Ramos (cell line): Measurements from ENCODE around the gene PTGIS.

Source experiments
- in situ Hi-C: fragments of 300-500 bp; cut with MboI; formaldehyde crosslinking; loops from one replicate; pipeline ENCODE4 v1.14.3; 2022; ENCODE audit warnings: low sequenced_read_pairs; ENCODE audit not compliant: unreplicated experiment

PTGIS gene

DNA sequence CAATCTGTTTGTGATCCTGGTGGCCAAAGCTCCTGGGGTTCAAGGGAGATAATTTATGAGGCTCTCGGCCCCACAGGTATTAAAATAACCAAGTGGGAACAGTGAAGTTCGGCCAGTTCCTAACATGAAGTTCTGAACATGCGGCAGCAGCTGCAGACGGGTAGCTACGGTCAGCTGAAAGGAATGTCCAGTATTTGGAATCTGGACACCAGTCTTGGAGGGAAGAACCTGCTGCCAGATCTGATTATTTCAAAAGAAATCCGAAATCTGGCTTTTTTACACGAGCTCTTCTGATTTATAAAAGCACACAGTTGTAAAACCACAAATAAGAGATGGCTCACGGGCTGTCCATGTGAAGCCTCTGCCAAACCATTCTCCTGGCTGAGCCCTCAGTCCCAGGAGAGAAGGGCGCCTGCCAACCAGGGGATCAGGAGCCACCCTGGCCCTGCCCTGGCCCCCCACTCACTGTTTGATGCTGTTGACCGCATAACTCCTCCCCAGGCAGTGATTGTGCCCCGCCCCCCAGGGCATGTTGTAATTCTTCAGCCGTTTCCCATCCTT lies 57.3 kb downstream of the PTGIS start:
- in situ Hi-C loops, result loop anchor here (25.0 kb wide), 1 partner anchor 173 kb away; no protein-coding TSS in a partner anchor

DNA sequence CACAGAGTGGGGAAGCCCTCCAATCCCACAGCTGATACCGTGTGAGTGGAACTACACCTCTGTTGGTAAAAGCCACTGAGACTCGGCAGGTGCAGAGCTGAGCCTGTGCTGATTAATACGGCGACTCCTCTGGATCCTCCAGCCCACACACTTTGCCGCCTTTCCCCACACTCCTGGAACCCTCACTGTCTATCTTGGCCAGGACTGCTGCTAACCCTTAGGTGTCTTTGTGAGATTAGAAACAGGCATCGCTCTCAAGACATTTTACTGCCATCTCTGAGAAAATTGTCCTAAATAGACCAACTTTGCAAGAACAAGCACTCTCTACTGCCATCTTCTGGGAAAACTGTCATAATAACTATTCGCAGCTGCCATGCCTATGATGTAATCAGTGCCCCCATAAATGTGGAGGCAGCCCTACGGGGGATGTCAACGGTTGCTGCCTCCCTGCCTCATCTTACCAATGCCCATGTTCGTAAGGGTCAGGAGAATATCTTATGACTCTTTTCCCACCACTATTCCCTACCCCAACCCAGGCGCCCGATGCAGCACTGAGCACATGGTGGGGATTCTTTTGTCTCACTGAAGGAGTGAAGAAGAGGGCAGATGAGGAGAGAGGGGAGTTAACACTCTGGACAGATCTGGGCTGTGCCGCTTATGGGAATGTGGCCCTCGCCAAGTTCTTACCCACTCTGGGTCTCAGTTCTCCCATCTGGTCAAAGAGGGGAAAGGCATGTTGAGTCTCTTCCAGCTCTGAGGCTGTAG lies 59.3 kb downstream of the PTGIS start:
- in situ Hi-C loops, result loop anchor here (25.0 kb wide), 1 partner anchor 171 kb away; no protein-coding TSS in a partner anchor

DNA sequence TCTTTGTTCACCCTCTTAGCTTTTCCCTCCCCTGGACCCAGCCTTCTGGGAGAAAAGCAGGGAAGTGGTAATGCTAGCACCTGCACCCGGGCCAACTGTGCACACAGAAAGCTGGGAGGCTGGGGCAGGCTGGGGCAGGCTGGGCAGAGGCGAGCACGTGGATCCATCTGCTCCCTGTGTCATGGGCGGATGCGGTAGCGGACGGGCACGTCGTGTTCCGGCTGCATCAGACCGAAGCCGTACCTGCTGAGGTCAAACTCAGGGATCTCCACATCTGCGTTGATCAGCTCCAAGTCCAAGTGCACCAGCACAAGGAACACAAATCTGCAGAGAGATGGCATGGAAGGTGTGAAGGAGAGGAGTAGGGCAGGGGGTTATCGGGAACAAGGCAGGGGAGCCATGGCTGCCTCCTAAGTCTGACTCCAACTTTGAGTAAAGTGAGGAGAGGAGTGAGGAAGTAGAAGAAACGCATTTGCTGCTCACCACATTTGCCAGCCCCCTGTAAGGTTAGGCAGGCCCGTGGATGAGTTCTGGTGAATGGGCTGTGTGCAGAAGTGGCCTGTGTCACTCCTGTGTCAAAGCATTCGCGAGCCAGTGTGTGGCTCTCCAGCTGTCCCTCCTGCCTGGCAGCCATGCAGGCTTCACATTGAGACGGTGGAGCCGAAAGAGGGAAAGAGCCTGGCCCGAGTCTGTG lies 60.0 kb downstream of the PTGIS start:
- in situ Hi-C loops, result loop anchor here (25.0 kb wide), 1 partner anchor 171 kb away; no protein-coding TSS in a partner anchor

DNA sequence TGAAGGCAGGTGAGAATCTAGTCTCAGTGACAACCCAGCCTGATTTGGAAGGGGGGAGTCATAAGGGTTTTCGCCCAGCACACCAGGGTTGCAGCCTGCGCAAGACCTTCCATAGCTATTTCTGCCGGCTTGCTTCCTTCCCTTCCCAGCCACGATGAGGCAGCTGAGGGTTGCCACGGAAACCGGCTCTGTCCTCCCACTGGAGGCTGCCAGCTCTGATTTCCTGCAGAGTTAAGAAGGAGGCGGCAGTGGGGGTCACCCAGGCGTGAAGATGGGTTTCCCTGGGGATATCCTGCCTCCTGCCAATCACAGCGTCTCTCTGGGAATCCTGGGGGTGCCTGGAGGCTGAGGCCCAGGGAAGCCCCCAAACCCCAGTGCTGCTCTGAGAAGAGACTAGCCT lies 62.4 kb downstream of the PTGIS start:
- in situ Hi-C loops, result loop anchor here (25.0 kb wide), 1 partner anchor 168 kb away; no protein-coding TSS in a partner anchor

DNA sequence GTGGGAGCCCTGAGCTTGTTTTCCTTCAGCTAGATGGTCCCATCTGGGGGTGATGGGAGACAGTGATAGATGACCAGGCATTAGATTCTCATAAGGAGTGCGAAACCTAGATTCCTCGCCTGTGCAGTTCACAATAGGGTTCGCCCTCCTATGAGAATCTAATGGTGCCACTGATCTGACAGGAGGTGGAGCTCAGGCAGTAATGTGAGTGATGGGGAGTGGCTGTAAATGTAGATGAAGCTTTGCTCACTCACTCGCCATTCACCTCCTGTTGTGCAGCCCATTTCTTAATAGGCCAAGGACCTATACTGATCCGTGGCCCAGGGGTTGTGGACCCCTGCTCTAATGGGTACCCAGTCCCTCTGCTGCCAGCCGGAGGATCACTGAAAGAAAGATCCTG lies 64.8 kb downstream of the PTGIS start:
- in situ Hi-C loops, result loop anchor here (25.0 kb wide), 1 partner anchor 166 kb away; no protein-coding TSS in a partner anchor

DNA sequence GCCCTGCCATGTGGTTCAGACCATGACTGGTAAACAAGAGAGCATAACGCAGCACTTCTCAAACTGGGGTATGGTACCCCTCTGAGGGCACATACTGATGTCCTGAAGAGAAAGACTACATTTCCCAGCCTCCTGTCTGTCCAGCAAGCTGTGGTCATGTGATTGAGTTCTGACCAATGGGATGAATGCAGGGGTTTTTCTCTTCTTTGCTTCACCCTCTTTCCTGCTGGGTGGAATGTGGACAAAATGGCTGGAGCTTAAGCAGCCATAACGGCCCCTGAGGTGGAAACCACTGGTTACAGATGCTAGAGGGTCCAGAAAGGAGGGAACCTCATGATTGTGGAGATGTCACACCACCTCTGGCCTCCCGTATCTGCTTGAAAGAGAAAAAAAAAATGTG lies 66.0 kb downstream of the PTGIS start:
- in situ Hi-C loops, result loop anchor here (25.0 kb wide), 1 partner anchor 165 kb away; no protein-coding TSS in a partner anchor

DNA sequence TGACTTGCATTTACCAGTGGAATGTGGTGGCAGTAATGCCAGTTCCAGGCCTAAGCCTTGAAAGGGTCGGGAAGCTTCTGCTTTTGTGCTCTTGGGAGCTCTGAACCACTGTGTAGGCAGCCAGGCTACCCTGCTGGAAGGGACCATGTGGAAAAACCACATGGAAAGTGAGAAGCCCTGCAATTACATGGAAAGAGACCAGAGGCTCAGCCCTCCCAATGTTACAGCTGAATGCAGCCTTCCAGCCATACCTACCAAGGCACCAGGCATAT lies 70.6 kb downstream of the PTGIS start:
- in situ Hi-C loops, result no loop called here

DNA sequence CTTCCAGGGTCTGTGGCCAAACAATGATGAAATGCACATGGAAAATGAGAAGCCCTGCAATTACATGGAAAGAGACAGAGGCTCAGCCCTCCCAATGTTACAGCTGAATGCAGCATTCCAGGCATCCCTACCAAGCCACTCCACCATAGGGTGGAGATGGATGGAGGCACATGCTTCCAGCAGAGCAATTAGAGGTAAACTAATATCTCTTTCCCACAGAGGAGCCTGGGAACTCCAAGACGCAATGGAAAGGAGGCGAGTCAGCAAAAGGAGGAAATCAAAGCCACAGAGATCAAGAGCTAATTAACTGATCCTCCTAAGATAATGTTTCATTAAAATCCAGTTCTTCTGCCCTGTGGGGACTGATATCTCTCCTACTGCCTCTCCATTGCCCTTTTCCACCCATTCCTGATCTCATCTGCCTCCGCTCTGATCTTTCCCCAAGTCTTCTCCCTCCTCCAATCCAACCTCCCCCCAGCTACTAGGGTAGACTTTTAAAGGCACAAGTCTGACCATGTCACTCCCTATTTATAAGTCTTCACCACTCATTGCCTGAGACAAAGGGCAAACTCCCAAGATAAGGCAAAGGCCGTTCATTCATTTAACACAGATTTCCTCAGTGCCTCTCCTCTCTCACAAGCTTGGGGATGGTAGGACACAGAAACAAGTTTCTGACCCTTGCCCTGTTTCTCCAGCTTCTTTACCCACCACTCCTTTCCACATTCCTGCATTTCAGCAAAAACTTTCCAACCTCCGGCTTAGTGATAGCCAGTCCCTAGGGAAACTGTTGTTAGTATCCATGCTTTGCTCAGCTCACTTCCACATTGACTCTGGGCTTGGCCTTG lies 71.2 kb downstream of the PTGIS start:
- in situ Hi-C loops, result no loop called here

DNA sequence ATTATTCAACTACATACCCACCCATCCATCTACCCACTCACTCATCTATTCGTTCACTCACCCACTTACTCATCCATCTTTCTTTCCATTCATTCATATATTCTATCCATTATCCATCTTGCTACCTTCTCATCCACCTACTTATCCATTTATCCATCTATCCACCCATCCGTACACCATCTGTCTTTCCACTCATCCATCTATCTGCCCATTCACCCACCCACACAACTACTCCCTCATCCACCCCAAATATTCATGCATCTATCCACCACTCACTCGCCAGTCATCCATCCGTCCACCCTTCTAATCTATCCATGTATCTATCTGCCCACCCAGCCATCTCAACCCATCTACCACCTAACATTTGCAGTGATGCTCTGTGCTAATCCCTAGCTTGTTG lies 71.9 kb downstream of the PTGIS start:
- in situ Hi-C loops, result no loop called here

DNA sequence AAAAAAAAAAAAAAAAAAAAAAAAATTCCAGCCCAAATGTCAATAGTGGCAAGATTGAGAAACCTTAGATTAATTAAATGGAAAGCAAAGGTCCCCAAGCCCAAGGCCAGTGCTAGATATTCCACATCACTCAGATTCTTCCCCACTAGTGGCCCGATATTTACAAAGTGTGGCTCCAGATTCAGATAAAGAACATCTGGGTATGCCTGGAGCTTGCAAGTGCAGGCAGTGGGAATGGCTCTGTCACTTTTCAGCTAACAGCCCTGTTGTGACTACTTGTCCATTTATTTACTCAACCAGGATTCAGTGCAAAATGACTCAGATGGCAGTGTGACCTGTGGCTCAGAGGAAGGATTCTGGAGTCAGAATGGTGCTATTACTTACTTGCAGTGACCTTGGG lies 77.2 kb downstream of the PTGIS start:
- in situ Hi-C loops, result no loop called here

DNA sequence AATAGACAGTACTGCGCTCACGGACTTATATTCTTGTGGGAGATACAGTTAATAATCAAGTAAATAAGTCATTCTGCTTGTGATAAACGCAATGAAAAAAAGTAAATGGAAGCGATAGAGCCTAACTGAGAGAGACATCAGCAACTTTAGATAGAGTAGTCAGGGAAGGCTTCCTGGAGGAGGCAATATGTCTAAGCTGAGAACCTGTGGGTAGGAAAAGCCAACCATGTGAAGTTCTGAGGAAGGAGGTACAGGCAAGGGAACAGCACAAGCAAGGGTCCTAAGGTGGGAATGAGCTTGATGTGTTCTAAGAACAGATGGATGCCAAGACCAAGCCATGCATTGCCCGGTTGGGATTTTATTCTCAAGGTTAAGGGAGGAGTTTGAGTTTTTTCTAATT lies 78.2 kb downstream of the PTGIS start:
- in situ Hi-C loops, result no loop called here

DNA sequence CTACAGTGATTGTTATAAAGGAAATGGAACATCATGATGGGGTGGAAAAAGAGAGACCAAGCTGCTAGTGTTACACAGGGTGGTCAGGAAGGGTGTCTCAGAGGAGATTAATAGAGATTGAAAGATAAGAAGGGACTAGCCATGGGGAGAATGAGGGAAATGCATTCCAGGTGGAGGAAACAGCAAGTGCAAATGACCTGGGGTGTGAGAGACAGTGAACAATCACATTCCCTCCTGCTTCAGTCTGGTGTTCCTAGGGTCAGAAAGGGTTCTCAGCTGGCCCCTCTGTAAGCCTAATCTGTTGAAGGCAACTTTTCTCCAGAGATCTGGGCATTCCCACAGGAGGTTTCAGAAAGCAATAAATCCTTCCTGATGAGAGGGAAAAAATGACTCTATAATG lies 81.9 kb downstream of the PTGIS start:
- in situ Hi-C loops, result no loop called here

DNA sequence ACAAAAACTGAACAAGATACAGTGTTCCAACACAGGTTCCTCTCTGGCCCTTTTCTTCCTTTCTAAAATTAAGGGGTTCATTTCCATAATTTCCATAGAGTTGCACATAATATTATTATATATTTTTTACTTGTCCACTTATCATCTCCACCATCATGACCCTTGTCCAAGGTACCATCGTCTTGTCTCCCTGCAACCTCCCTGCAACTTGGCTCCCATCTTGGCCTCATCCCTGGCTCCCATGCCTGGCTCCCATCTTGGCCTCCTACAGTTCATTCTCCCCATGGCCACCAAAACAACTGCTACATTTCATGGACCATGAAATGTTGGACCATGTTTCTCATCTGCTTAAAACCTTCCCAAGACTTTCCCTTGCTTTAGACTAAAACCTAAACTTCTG lies 82.4 kb downstream of the PTGIS start:
- in situ Hi-C loops, result no loop called here

DNA sequence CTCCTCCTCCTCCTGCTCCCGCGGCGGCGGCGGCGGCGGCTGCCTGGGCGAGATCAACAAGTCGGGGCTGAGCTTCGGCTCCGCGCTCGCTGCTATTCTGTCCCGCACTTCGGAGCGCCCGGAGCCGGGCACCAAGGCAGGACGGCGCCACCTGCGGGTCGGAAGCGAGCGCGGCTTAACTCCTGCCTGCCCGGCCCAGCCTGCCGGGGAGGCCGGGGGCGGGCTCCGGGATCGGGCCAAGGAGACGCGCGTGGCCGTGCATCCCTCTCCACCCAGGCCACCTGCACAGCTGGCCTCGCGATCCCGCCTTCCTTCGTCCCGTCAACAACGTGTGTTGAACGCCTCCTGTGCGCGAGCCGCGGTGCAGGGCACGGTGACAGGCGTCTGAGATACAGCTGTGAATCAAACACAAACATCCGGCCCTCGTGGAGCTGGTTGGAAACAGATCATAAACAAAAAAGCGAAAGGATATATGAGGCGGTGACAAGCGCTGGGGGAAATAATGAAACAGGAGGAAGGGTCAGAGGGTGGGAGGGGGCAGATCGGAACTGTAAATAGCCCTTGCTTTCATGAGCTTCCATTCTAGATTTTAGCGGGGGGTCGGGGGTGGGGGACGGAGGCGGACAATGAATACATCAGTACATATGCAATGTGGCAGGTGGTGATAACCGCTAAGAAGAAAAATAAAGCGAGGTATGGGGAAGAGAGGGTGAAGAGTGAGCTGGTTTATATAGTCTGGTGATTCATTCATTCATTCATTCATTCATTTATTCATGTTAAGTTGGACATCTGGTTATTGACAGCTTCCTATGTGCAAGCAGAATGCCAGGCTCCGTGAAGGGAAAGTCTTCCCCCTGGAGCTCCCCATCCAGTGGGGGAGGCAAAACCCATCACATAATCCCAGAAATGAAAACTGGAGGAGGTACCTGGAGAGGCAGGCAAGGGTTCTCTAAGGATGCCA lies 83.5 kb downstream of the PTGIS start:
- in situ Hi-C loops, result no loop called here

DNA sequence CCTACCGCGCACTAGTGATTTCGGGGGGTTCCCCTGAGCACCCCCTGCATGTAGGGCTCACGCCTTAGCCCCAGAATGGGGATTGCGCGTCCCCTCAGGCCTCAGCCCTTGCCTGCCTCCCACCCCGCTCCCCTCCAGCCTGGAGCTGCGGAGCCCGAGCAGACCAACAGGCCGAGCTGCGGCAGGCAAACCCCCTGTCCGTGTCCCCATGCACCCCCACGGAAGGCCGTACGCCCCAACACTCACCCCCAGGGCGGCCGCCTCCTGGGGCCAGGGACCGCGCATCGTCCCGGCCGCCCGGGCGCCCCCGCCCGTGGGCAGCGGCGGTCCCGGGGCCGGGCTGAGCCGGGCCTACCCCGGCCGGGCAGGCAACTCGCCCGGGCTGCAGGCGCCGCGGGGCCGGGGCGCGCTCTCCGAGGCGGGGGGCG lies 84.2 kb downstream of the PTGIS start:
- in situ Hi-C loops, result no loop called here

DNA sequence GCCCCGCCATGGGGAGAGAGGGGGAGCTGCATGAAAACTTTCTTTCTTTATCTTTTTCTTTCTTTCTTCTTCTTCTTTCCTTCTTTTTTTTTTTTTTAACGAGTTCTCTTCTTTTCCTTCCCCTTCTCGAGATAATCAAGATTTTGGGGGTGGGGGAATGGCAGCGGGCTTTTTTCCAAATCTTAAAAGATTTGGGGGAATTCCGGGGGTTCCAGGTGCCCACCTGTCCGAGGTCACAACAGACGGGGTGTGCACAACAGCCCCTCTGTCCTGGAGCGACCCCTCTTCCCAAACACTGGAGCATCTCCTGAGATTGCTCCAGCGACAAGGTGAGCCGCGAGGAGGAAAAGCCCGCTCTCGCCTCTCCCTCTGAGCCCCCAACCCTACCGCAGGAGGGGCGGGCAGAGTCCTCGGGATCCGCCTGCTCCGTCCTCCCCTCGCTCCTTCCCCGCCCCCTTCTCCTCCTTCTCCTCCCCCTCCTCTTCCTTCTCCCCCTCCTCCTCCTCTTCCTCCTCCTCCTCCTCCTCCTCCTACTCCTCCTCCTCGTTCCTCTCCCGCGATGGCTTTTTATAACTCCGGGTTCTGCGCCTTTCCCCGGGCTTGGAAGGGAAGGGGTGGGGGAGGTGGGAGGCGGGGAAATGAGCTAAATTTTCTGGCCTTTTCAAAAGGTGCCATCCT lies 84.8 kb downstream of the PTGIS start:
- in situ Hi-C loops, result no loop called here

DNA sequence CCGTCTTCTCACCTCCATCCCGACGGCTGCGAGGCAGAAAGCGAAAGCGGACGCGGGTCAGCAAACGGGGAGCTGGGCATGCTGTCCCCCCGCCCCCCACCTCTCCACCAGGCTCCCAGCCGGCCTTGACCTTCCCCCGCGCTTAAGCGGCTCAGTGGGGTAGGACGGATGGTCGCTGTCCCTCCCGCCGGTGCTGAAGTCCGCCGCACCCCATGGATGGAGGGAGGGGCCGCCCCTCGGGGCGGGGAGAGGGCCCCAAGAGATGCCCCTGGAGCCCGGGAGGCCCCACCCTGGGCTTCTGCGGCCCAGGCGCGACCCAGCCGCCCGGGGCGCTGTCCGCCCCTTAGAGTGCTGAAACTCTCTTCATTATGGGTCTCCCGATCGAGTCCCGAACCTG lies 85.3 kb downstream of the PTGIS start, which contains the start of gene KCNB1:
KCNB1 (minus strand) TSS at position 48 of the 397 bp plus-strand sequence. CDS start 188 bp downstream, outside the sequence.
- in situ Hi-C loops, result no loop called here

DNA sequence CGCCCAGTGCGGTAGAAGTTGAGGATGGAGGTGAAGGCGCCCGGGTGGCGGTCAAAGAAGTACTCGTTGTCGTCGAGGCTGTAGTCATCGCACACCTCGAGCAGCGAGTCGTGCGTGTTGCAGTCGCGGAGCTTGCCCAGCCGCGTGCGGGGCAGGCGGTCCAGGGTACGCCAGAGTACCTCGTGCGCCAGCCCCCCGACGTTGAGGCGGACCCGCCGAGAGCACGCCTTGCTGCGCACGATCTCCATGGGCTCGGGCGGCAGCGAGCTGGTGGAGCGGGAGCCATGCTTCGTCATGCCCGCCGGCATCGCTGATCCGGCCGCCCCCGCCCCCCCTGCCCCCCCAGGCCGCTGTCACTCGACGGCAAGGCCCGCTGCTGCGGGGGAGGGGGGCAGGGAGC lies 85.8 kb downstream of the PTGIS start:
- in situ Hi-C loops, result no loop called here

DNA sequence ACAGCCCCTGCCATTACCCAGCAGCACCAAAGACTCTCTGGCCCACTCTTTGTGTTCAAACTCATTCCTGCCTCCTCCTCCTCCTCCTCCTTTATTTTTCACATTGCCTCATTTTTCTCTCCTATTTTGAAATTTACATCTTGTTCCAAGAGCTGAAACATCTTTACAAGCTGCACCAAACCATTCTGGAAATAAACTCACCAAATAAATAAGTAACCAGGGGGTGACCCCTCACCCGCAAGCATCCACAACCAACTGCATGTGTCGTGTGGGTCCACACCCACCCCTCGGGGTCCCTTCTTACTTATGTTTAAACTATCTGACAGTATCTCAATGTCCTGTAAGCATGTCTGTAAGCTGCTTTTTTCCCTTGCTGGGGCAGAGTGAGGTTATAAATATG lies 86.8 kb downstream of the PTGIS start:
- in situ Hi-C loops, result no loop called here
